ENCODE measurements around the gene PRKD2. TPM values are rescaled to one million over a fixed set of nuclear protein-coding genes. Genes with fewer than 3 reads are reported as not detected.
A peak's percentile ranks its signal among the peaks of the same experiment; 100 is the strongest.

PRKD2 gene
- total and polyA plus RNA-seq, 10 of the 15 experiments (the other 5 are each of a cell fraction or from before 2014, with no cell fraction given): 2.3 to 98.8 (median 32.9) TPM

- TF ChIP-seq, protein P1, sequence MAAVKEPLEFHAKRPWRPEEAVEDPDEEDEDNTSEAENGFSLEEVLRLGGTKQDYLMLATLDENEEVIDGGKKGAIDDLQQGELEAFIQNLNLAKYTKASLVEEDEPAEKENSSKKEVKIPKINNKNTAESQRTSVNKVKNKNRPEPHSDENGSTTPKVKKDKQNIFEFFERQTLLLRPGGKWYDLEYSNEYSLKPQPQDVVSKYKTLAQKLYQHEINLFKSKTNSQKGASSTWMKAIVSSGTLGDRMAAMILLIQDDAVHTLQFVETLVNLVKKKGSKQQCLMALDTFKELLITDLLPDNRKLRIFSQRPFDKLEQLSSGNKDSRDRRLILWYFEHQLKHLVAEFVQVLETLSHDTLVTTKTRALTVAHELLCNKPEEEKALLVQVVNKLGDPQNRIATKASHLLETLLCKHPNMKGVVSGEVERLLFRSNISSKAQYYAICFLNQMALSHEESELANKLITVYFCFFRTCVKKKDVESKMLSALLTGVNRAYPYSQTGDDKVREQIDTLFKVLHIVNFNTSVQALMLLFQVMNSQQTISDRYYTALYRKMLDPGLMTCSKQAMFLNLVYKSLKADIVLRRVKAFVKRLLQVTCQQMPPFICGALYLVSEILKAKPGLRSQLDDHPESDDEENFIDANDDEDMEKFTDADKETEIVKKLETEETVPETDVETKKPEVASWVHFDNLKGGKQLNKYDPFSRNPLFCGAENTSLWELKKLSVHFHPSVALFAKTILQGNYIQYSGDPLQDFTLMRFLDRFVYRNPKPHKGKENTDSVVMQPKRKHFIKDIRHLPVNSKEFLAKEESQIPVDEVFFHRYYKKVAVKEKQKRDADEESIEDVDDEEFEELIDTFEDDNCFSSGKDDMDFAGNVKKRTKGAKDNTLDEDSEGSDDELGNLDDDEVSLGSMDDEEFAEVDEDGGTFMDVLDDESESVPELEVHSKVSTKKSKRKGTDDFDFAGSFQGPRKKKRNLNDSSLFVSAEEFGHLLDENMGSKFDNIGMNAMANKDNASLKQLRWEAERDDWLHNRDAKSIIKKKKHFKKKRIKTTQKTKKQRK (IDR thresholded peaks at IDR 0.05; ENCODE audit: low read depth, low read length): no peak
These were observed 9.0 kb upstream of the PRKD2 start (continued) for GRCh38 chr19:46725859-46726393.

- H3K9me3 ChIP-seq (replicated peaks; ENCODE audit: control insufficient read depth, insufficient read depth, low read length): no peaks in the 10 kb centered on the region
- CTCF ChIA-PET: interaction anchor here (0.8 kb wide), 2 partner anchors 63 to 195 kb away, joined by 3 read pairs; no protein-coding TSS in a partner anchor
- RAD21 ChIA-PET (ENCODE audit: unreplicated experiment): no interaction called here
- peaks cover 35 to 82% of the 10 kb centered on the region in 2 experiments; a peak in 3 of 4 replicates for H3K36me3 ChIP-seq (ENCODE audit: control insufficient read depth in 2 of 2, insufficient read depth in 2 of 2, low read length in 1 of 2)
- 96% methylated on average over 25 of the region's 26 CpGs for WGBS (ENCODE audit: insufficient coverage, insufficient replicate concordance, low lambda C conversion rate, missing lambda C conversion rate)
- DNase-seq (ENCODE audit: low read depth, low spot score): no peak
- peaks cover 3% of the 10 kb centered on the region; the same call in 1 of the 2 replicates for H3K79me2 ChIP-seq (ENCODE audit: control insufficient read depth, insufficient read depth, low read length)
- no peak overlapping the region for H3K4me2 ChIP-seq (ENCODE audit: control insufficient read depth, insufficient read depth)
- in situ Hi-C loops (cut with MboI): no loop called here
- no peak overlapping the region for H2AFZ ChIP-seq (ENCODE audit: control insufficient read depth, low read depth, low read length)
- H3K9ac ChIP-seq (ENCODE audit: control insufficient read depth, insufficient read depth, low read length): no peak overlapping the region
- H3K27me3 ChIP-seq (replicated peaks in 1 of 2; ENCODE audit: control insufficient read depth in 2 of 2, insufficient read depth in 2 of 2, low read length in 1 of 2): no peaks in the 10 kb centered on the region
- POLR2A ChIA-PET: interaction anchor here (0.6 kb wide), 1 partner anchor 22 kb away, joined by 3 read pairs; no protein-coding TSS in a partner anchor
- H3K4me1 ChIP-seq (ENCODE audit: control insufficient read depth, insufficient read depth, low read length): peaks cover 3% of the 10 kb centered on the region
- TF ChIP-seq, protein P2, sequence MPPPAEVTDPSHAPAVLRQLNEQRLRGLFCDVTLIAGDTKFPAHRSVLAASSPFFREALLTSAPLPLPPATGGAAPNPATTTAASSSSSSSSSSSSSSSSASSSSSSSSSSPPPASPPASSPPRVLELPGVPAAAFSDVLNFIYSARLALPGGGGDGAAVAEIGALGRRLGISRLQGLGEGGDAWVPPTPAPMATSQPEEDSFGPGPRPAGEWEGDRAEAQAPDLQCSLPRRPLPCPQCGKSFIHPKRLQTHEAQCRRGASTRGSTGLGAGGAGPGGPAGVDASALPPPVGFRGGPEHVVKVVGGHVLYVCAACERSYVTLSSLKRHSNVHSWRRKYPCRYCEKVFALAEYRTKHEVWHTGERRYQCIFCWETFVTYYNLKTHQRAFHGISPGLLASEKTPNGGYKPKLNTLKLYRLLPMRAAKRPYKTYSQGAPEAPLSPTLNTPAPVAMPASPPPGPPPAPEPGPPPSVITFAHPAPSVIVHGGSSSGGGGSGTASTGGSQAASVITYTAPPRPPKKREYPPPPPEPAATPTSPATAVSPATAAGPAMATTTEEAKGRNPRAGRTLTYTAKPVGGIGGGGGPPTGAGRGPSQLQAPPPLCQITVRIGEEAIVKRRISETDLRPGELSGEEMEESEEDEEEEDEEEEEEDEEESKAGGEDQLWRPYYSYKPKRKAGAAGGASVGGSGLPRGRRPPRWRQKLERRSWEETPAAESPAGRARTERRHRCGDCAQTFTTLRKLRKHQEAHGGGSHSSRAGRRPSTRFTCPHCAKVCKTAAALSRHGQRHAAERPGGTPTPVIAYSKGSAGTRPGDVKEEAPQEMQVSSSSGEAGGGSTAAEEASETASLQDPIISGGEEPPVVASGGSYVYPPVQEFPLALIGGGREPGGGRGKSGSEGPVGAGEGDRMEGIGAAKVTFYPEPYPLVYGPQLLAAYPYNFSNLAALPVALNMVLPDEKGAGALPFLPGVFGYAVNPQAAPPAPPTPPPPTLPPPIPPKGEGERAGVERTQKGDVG (CRISPR knock-in tag; IDR thresholded peaks at IDR 0.05): no peak
- 0 out of 2 replicates have a peak, but pooled peaks have one; percentile 9 for TF ChIP-seq POLR2A (IDR thresholded peaks at IDR 0.05; ENCODE audit: low read depth, low read length)
- no peak overlapping the region for H3K4me3 ChIP-seq
- ATAC-seq: no peak
- SMC1A ChIA-PET (ENCODE audit: uncharacterized antibody, unreplicated experiment): no interaction called here
- no peak for FAIRE-seq
- no peak overlapping the region for H3K27ac ChIP-seq (ENCODE audit: control insufficient read depth, insufficient read depth)
- intact Hi-C loops (cut with micrococcal nuclease; ENCODE audit: unreplicated experiment): loop anchor here (5.0 kb wide), 1 partner anchor 33 kb away; no protein-coding TSS in a partner anchor
- no TSS peak for BruUV-seq (replicated peaks)
- H4K20me1 ChIP-seq (ENCODE audit: control insufficient read depth, insufficient read depth): no peaks in the 10 kb centered on the region; the same call in 1 of the 2 replicates
These were observed 8.3 kb upstream of the PRKD2 start for GRCh38 chr19:46725036-46725820.

Data from GM12878 (cell line).